Fibroblast of lung (primary cell): Measurements from ENCODE around the gene ST6GAL1. TPM values are rescaled to one million over a fixed set of nuclear protein-coding genes. Genes with fewer than 3 reads are reported as not detected.

Experiments used
- DNase-seq, 2 donors: peaks; one replicate each; pipeline versions ENCODE4 v3.0.0 to v3.0.0-alpha.2; 2010; ENCODE audit warnings: low read depth in 2 of 2
- H2AFZ ChIP-seq: 2 replicates; pipeline ENCODE4 v1.5.1; 2012; ENCODE audit warnings: low read length, control low read depth, inconsistent platforms
- H3K27ac ChIP-seq: 2 replicates; pipeline ENCODE4 v1.5.1; 2011; ENCODE audit warnings: low read length, control low read depth; ENCODE audit not compliant: insufficient read depth
- H3K27me3 ChIP-seq: 2 replicates; pipeline ENCODE4 v1.5.1; 2011; ENCODE audit warnings: mild to moderate bottlenecking, low read length; ENCODE audit not compliant: control insufficient read depth, insufficient read depth
- H3K36me3 ChIP-seq: 2 replicates; pipeline ENCODE4 v1.5.1; 2011; ENCODE audit warnings: low read length; ENCODE audit not compliant: control insufficient read depth, insufficient read depth
- H3K4me1 ChIP-seq: 2 replicates; pipeline ENCODE4 v1.5.1; 2011; ENCODE audit warnings: low read length; ENCODE audit not compliant: control insufficient read depth, insufficient read depth; ENCODE audit errors: extremely low read depth
- H3K4me2 ChIP-seq: 2 replicates; pipeline ENCODE4 v1.5.1; 2011; ENCODE audit warnings: low read length, control low read depth; ENCODE audit not compliant: insufficient read depth; ENCODE audit errors: extremely low read depth
- H3K4me3 ChIP-seq, 4 experiments: fragments of 200-600 bp in 1 of 4; sonication (generic) in 1 of 4; replicated peaks in 1 of 4; 2 replicates each; pipeline ENCODE4 v1.5.1; 2011 to 2016; ENCODE audit warnings: low read length in 4 of 4, low read depth in 3 of 4, mild to moderate bottlenecking in 3 of 4, control low read depth in 2 of 4, inconsistent platforms in 1 of 4, mixed read lengths in 1 of 4; ENCODE audit not compliant: insufficient read depth in 1 of 4; ENCODE audit errors: control extremely low read depth in 1 of 4
- H3K79me2 ChIP-seq: 2 replicates; pipeline ENCODE4 v1.5.1; 2012; ENCODE audit warnings: mild to moderate bottlenecking, low read length, inconsistent platforms; ENCODE audit not compliant: control insufficient read depth, insufficient read depth
- H3K9ac ChIP-seq: 2 replicates; pipeline ENCODE4 v1.5.1; 2011; ENCODE audit warnings: mild to moderate bottlenecking, low read length, control low read depth; ENCODE audit not compliant: insufficient read depth
- H3K9me3 ChIP-seq: 2 replicates; pipeline ENCODE4 v1.5.1; 2012; ENCODE audit warnings: low read depth, low read length; ENCODE audit not compliant: control insufficient read depth, insufficient read depth
- H4K20me1 ChIP-seq: 2 replicates; pipeline ENCODE4 v1.5.1; 2011; ENCODE audit warnings: low read length; ENCODE audit not compliant: control insufficient read depth, insufficient read depth; ENCODE audit errors: extremely low read depth
- EZH2 ChIP-seq: IDR thresholded peaks from 2 replicates; pipeline ENCODE4 v1.5.1; 2012; ENCODE audit warnings: low read length, control low read depth, mild to moderate bottlenecking; ENCODE audit errors: missing control alignments
- polyA plus RNA-seq, 2 donors: library from polyadenylated mRNA; depleted of rRNA in 1 of 2; stranded (reverse) in 1 of 2; unstranded in 1 of 2; fragments of >200 nt; gene quantifications; 2 replicates each; pipeline ENCODE4 v1.2.1, GENCODE V29; 2011 to 2012; ENCODE audit warnings: missing spikeins in 1 of 2
- total RNA-seq: library from RNA; depleted of rRNA; stranded (reverse); fragments of >200 nt; gene quantifications from 2 replicates; pipeline ENCODE4 v1.2.1, GENCODE V29; 2014
- TF ChIP-seq, protein P1 (sequence below), 2 donors: IDR thresholded peaks in 1 of 2; conservative IDR thresholded peaks in 1 of 2; 1 replicate in 1 of 2; 2 replicates in 1 of 2; pipeline ENCODE4 v1.5.1; 2011 to 2012; ENCODE audit warnings: low read length in 2 of 2, control low read depth in 1 of 2, inconsistent platforms in 1 of 2, low read depth in 1 of 2, mild to moderate bottlenecking in 1 of 2

The ST6GAL1 gene
- total and polyA plus RNA-seq, 2 donors (not counting 1 experiment from before 2014, with no cell fraction given) = 0.83 to 1.00 TPM

DNA sequence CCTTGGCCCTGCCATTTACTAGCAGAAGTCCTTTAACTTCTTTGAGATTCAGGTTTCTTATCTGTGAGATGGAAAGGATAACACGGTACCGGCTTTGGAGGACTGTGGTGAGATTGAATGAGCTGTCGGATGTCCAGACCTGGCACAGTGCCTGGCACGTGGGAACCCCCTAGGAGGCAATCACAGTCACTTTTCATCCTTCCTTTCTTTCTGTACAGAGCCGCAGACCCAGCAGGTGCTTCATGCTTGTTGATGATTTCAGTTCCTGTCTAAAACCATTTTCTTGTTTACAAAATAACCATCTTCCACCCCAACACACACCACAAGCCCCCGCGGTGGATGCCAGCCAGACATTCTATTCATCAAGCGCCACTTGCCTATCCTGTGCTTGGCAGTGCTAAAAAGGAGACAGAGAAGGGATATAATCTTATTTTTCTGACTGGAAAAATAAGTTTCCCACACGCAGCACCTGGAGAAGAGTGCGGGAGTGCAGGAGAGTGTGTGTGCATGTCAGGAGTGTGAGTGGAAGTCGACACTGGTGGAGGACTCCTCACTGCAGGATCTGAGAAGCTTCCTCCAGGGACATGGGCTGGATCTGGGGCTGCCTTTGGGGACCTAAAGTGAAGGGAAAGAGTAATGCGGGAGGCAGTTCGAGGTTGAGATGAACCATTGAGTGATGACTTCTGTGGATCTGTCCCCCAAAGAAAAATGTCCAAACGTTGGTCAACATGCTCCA, 85.7 kb downstream of the ST6GAL1 start:
- Histone ChIP-seq H3K4me2 (no peak overlapping the region), H3K9ac (no peak overlapping the region), H3K4me1 (no peaks in the 10 kb centered on the region), H3K27ac (no peak overlapping the region), H3K4me3 (no peak overlapping the region), H3K79me2 (no peaks in the 10 kb centered on the region), H2AFZ (no peak overlapping the region), H3K27me3 (no peaks in the 10 kb centered on the region), H3K9me3 (no peaks in the 10 kb centered on the region), H3K36me3 (no peaks in the 10 kb centered on the region), H4K20me1 (no peaks in the 10 kb centered on the region)
- TF ChIP-seq, protein P1, sequence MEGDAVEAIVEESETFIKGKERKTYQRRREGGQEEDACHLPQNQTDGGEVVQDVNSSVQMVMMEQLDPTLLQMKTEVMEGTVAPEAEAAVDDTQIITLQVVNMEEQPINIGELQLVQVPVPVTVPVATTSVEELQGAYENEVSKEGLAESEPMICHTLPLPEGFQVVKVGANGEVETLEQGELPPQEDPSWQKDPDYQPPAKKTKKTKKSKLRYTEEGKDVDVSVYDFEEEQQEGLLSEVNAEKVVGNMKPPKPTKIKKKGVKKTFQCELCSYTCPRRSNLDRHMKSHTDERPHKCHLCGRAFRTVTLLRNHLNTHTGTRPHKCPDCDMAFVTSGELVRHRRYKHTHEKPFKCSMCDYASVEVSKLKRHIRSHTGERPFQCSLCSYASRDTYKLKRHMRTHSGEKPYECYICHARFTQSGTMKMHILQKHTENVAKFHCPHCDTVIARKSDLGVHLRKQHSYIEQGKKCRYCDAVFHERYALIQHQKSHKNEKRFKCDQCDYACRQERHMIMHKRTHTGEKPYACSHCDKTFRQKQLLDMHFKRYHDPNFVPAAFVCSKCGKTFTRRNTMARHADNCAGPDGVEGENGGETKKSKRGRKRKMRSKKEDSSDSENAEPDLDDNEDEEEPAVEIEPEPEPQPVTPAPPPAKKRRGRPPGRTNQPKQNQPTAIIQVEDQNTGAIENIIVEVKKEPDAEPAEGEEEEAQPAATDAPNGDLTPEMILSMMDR (conservative IDR thresholded peaks at IDR 0.05 in 1 of 2, IDR thresholded peaks at IDR 0.05 in 1 of 2; ENCODE audit: low read depth in 1 of 2, low read length in 2 of 2) = no peak
- no peak for TF ChIP-seq EZH2
- DNase-seq = no peak

DNA sequence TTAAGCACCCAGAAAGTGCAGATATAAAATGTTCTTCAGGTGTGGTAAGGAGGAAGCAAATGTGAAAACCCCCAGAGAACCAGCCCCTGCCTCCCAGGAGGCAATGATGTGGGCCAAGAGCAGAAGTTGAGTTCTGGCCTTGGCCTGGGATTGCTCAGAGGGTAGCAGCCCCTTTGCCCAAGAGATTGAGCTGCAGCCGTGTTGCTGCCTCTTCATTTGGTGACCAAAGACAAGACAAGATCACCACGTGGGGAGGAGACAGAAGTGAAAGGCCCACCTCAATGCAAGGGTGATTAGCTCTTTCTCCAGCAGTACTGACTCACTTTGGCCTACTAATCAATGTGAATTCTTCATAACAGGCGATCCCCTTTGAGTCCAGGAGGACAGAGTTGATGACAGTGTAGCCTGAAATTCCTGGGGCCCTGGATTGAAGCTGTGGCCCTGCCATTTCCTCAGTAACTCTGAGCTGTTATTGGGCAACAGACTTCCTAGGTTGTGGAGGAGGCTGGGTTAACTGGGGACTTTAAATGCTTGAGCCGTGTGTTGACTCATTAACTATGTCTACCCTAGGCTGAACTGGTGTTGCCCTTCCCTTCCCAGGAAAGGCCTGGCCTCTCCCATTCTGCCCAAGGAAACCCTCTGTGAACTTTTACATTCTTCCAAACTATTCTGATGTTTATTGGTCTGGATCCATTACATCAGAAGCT, 86.5 kb downstream of the ST6GAL1 start:
- Histone ChIP-seq H2AFZ (no peak overlapping the region), H4K20me1 (no peaks in the 10 kb centered on the region), H3K4me2 (no peak overlapping the region), H3K4me1 (no peaks in the 10 kb centered on the region), H3K9me3 (no peaks in the 10 kb centered on the region), H3K79me2 (no peaks in the 10 kb centered on the region), H3K4me3 (no peak overlapping the region), H3K27ac (no peak overlapping the region), H3K36me3 (no peaks in the 10 kb centered on the region), H3K9ac (no peak overlapping the region), H3K27me3 (no peaks in the 10 kb centered on the region)
- TF ChIP-seq, protein P1 (conservative IDR thresholded peaks at IDR 0.05 in 1 of 2, IDR thresholded peaks at IDR 0.05 in 1 of 2; ENCODE audit: low read depth in 1 of 2, low read length in 2 of 2) = no peak
- no peak for TF ChIP-seq EZH2
- peak; percentile 9 to 15 for DNase-seq

DNA sequence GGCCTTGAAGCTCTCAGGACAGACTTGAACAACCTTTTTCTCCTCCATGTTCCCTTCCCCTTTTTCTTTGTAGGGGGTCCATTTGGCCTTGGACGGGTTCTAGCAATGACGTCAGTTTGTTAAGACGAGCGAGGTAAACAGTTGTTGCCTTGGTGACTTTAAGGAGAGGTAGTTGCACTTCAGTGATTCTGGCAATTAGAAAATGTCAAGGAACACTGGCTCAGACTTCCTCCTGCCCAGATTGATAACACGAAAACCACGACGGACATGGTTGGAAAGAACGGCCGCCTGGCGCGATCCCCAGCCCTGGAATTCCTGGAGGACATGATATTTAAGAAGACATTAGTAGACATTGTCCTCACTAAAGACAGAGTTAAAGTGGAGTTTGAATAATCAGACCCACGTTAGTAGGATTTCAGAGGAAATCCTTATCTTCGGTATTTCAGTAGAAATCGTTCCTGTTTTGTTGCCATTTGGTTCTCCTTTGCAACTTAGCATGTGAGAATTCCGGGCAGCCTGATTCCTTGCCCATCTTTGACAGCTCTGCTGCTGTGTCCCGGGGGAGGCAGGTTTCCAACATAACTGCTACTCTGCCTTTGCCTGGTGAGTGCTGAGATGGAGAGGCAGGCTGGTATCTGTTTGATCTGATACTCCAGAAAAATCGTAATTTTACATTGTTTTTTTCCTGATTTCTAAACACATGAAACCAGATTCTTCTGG, 87.3 kb downstream of the ST6GAL1 start:
- H4K20me1 ChIP-seq = no peaks in the 10 kb centered on the region
- H3K36me3 ChIP-seq = no peaks in the 10 kb centered on the region
- H2AFZ ChIP-seq = no peak overlapping the region
- no peak overlapping the region for H3K27ac ChIP-seq
- H3K27me3 ChIP-seq = no peaks in the 10 kb centered on the region
- no peaks in the 10 kb centered on the region for H3K4me1 ChIP-seq
- H3K4me3 ChIP-seq = no peak overlapping the region
- no peak overlapping the region for H3K9ac ChIP-seq
- no peaks in the 10 kb centered on the region for H3K9me3 ChIP-seq
- no peak overlapping the region for H3K4me2 ChIP-seq
- TF ChIP-seq, protein P1 (conservative IDR thresholded peaks at IDR 0.05 in 1 of 2, IDR thresholded peaks at IDR 0.05 in 1 of 2; ENCODE audit: low read depth in 1 of 2, low read length in 2 of 2) = no peak
- no peak for TF ChIP-seq EZH2
- no peak for DNase-seq
- no peaks in the 10 kb centered on the region for H3K79me2 ChIP-seq
